Heart left ventricle (tissue), 16 donors: Measurements from ENCODE around the gene COX5B. TPM values are rescaled to one million over a fixed set of nuclear protein-coding genes. Genes with fewer than 3 reads are reported as not detected.

Source experiments
- ATAC-seq, 4 donors: fragments of 200-7000 bp; cut with Tn5 transposase; one replicate each; pipeline ENCODE4 v1.9.1; 2020 to 2022; ENCODE audit warnings: moderate library complexity in 4 of 4, mild to moderate bottlenecking in 3 of 4, moderate number of reproducible peaks in 1 of 4
- DNase-seq, 5 donors: peaks; one replicate each; pipeline ENCODE4 v3.0.0-alpha.2; 2020
- H3K27ac ChIP-seq, 12 donors: fragments of 200-600 bp; sonication (generic) in 4 of 12; one replicate each; pipeline versions ENCODE4 v1.5.0 to v1.8.0; 2016 to 2022; ENCODE audit warnings: mild to moderate bottlenecking in 2 of 12
- H3K27me3 ChIP-seq, 9 donors: fragments of 200-600 bp; sonication (generic) in 2 of 9; one replicate each; pipeline versions ENCODE4 v1.5.1 to v1.8.0; 2016 to 2022; ENCODE audit warnings: mild to moderate bottlenecking in 3 of 9
- H3K36me3 ChIP-seq, 9 donors: fragments of 200-600 bp; sonication (generic) in 2 of 9; one replicate each; pipeline versions ENCODE4 v1.5.0 to v1.8.0; 2018 to 2022; ENCODE audit warnings: mild to moderate bottlenecking in 2 of 9
- H3K4me1 ChIP-seq, 12 donors: fragments of 200-600 bp; sonication (generic) in 4 of 12; one replicate each; pipeline versions ENCODE4 v1.5.0 to v1.8.0; 2016 to 2022; ENCODE audit warnings: mild to moderate bottlenecking in 3 of 12
- H3K4me3 ChIP-seq, 12 donors: fragments of 200-600 bp; sonication (generic) in 4 of 12; one replicate each; pipeline versions ENCODE4 v1.5.0 to v1.8.0; 2017 to 2022; ENCODE audit warnings: mild to moderate bottlenecking in 9 of 12, moderate library complexity in 4 of 12
- H3K9me3 ChIP-seq, 12 donors: fragments of 200-600 bp; sonication (generic) in 4 of 12; one replicate each; pipeline versions ENCODE4 v1.5.0 to v1.8.0; 2016 to 2022; ENCODE audit warnings: mild to moderate bottlenecking in 1 of 12
- POLR2A ChIP-seq, 2 donors: fragments of 450-650 bp; IDR thresholded peaks; one replicate each; pipeline ENCODE4 v1.6.1; 2017; ENCODE audit warnings: antibody characterized with exemption in 2 of 2, mild to moderate bottlenecking in 2 of 2, moderate library complexity in 2 of 2
- WGBS, 4 donors: extraction: QIAGEN DNeasy Blood & Tissue Kit in 2 of 4; methylation state at CpG; one replicate each; pipeline versions ENCODE4 v1.1.5 to v1.1.7; 2013 to 2018; 5-methylcytosine and 5-hydroxymethylcytosine counted together
- intact Hi-C, 10 donors: fragments of 100-400 bp; cut with DNase I; formaldehyde crosslinking; loops; one replicate each; pipeline versions ENCODE4 v1.11.1 to v1.14.2; 2022
- polyA plus RNA-seq, 2 donors: library from polyadenylated mRNA; stranded (reverse); fragments of 200-250 nt; gene quantifications; one replicate each; pipeline ENCODE4 v1.2.3, GENCODE V29; 2013
- total RNA-seq, 9 donors: library from RNA; depleted of rRNA in 2 of 9; stranded (reverse); fragments of >200 nt in 2 of 9; fragmentation: NEBNext Ultra II Directional in 3 of 9; extraction: Animal tissue kit (Norgen Biotek cat#: 25700) in 3 of 9; gene quantifications; one replicate each; pipeline versions ENCODE4 v1.1.0 to v1.2.4, GENCODE V29; 2016 to 2023
- TF ChIP-seq, protein P1 (sequence below), 12 donors: fragments of 200-600 bp; sonication (generic) in 4 of 12; IDR thresholded peaks; one replicate each; pipeline versions ENCODE4 v1.5.0 to v1.8.0; 2018 to 2022; ENCODE audit warnings: antibody characterized with exemption in 12 of 12, mild to moderate bottlenecking in 5 of 12
- donor health status: ischemic (EF 13 %, LVEDD 7.1; RV severe dilation, severe dysfunction).
- donor health status: healthy with polysubstance abuse.
- donor health status: DM: no; HTN: yes; CAD: no.
- donor health status: DM: no; HTN: no; CAD: no.
- donor health status: ischemic (EF 25% LVEDD 6.9; RV normal size, moderate dysfunction).
- donor health status: ischemic (EF 25% LVEDD 5.7; RV mildly dilated, moderate dysfunction).
- donor health status: healthy.
- donor health status: DM: yes; HTN: yes; CAD: no.
- donor health status: ischemic (EF 35%, LVEDD 5.7; RV mildly dilated, moderate dysfunction).
- donor health status: nonischemic (EF 11% LVEDD 7.7; RV severe dilation, severe dysfunction).
- donor health status: DM: yes; HTN: yes; CAD: no.
- donor health status: PGD.
- donor health status: ischemic (EF 29% LVEDD 5.4; RV normal size, mild dysfunction).
- donor health status: nonischemic (EF 23%, LVEDD 6.1; RV moderate dilation, normal function).

COX5B gene
- total and polyA plus RNA-seq, 11 donors = 745 to 4,214 (median 1,226) TPM

DNA sequence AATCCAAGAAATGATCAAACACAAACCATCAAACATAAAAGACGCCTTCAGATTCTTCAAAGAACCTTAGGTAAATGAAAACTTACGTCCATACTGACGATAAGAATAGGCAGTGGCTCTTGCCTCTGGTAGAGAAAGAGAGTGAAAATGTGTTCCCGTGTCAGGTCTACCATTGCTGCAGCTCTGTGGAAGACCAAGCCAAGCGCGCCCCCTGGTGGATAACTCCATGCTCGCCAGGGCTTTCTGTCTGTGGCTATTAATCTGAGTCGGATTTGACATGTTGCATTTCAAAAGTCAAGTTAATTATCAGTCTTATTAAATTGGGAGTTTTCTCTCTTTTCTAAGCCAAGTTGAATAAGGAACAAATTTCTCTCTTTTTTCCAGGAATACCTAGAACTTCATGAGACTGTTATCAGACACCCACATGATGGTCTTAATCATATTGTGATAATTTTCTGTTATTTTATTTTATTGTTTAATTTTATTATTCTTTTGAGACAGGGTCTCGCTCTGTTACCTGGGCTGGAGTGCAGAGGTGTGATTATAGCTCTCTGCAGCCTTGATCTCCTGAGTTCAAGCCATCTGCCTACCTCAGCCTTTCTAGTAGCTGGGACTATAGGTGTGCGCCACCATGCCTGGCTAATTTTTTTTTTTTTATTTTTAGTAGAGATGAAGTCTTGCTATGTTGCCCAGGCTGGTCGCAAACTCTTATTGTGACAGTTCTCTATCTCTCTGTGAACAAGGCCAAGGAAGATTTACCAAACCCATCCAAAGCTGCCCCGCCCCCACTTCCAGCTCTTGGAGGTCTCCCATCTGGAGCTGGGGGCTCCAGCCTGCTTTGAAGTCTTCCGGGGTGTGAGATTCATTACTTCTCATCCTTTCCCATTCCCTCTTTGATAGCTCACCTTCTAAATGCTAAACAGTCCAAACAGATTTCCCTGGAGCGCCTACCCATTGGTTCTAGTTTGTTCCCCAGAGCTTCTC lies 51.7 kb downstream of the COX5B start:
- ATAC-seq (peak; percentile 78 to 92 (median 90)), DNase-seq (peak; percentile 87 to 95 (median 88))
- Histone ChIP-seq H3K4me3 (no peak overlapping the region), H3K9me3 (peaks cover 0 to 8% (median 0%) of the 10 kb centered on the region in 12 donors), H3K36me3 (no peaks in the 10 kb centered on the region), H3K27me3 (no peaks in the 10 kb centered on the region), H3K4me1 (peaks cover 0 to 7% (median 1%) of the 10 kb centered on the region in 12 donors), H3K27ac (no peak overlapping the region)
- WGBS, 4 donors = 28 to 31% (median 28%) methylated on average over 14 of the region's 14 CpGs
- no peak for TF ChIP-seq POLR2A (IDR thresholded peaks at IDR 0.05)
- TF ChIP-seq, protein P1, sequence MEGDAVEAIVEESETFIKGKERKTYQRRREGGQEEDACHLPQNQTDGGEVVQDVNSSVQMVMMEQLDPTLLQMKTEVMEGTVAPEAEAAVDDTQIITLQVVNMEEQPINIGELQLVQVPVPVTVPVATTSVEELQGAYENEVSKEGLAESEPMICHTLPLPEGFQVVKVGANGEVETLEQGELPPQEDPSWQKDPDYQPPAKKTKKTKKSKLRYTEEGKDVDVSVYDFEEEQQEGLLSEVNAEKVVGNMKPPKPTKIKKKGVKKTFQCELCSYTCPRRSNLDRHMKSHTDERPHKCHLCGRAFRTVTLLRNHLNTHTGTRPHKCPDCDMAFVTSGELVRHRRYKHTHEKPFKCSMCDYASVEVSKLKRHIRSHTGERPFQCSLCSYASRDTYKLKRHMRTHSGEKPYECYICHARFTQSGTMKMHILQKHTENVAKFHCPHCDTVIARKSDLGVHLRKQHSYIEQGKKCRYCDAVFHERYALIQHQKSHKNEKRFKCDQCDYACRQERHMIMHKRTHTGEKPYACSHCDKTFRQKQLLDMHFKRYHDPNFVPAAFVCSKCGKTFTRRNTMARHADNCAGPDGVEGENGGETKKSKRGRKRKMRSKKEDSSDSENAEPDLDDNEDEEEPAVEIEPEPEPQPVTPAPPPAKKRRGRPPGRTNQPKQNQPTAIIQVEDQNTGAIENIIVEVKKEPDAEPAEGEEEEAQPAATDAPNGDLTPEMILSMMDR (IDR thresholded peaks at IDR 0.05) = peak; percentile 91 to 99 (median 96)
- intact Hi-C loops = loop anchor here in 8 of 10 donors (1.0 to 10.0 kb wide), 7 partner anchors 33 to 690 kb away; partner anchors contain the start of gene ACTR1B (in 2 of the 8)

Other genes with a start within 250 kb of the COX5B start
- gene ANKRD36B, start 56.2 kb upstream of the COX5B start, total RNA-seq = 1 to 10 TPM; 1.4 to 8.0 (median 4.1) TPM
- gene ANKRD36B, start 56.2 kb upstream of the COX5B start, polyA plus RNA-seq = 1 to 10 TPM; 1.2 to 5.4 TPM
- 10 to 100 TPM; 62.1 to 84.1 (median 74.9) TPM for gene ACTR1B, start 18.0 kb downstream of the COX5B start, total RNA-seq
- gene ACTR1B, start 18.0 kb downstream of the COX5B start, polyA plus RNA-seq = 10 to 100 TPM; 48.7 to 94.9 TPM
- 1 to 10 TPM; 1.7 to 3.9 (median 2.4) TPM for gene C2orf92, start 23.7 kb downstream of the COX5B start, total RNA-seq
- gene C2orf92, start 23.7 kb downstream of the COX5B start, polyA plus RNA-seq = 10 to 100 TPM in 1 of 2 donors, under 1 TPM in 1; 0.89 to 11.0 TPM
- 10 to 100 TPM in 1 of 9 donors, 1 to 10 TPM in 2, under 1 TPM in 5, not detected in 1; 0.16 to 13.5 (median 0.87) TPM for gene ZAP70, start 67.5 kb downstream of the COX5B start, total RNA-seq
- under 1 TPM; 0.58 to 0.65 TPM for gene ZAP70, start 67.5 kb downstream of the COX5B start, polyA plus RNA-seq